Gastrocnemius medialis (tissue), 4 donors: ENCODE results near the gene ZNF79.

Experiments used
- CTCF ChIP-seq, 5 experiments: fragments of 450-650 bp in 3 of 5; fragments of 200-600 bp in 2 of 5; sonication (generic) in 2 of 5; IDR thresholded peaks in 4 of 5; conservative IDR thresholded peaks in 1 of 5; 1 replicate in 4 of 5; 2 replicates in 1 of 5; pipeline ENCODE4 v1.5.1; 2016 to 2019; ENCODE audit warnings: antibody characterized with exemption in 5 of 5, mild to moderate bottlenecking in 3 of 5, moderate library complexity in 3 of 5
- POLR2A ChIP-seq, 2 donors: fragments of 450-650 bp; IDR thresholded peaks; one replicate each; pipeline ENCODE4 v1.6.1; 2017; ENCODE audit warnings: antibody characterized with exemption in 2 of 2, mild to moderate bottlenecking in 2 of 2, moderate library complexity in 2 of 2

DNA sequence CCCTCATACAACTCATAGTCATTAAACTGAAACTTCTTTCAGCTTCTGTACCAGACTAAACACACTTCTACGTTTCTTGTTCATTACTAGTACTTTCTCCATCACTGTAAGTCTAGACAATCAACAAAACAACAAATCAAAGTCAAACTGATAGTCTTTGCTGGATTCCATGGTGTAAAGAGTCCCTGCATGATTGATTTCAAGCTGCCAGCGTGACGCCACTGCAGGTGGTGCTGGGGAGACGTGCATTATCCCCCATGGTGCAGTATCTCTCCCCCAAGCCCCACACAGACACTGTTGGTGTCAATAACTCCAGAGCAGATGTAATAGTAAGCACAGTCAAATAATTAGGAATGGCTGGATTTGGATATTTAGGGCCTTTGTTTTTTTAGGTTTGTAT lies 37.9 kb upstream of the ZNF79 start:
- TF ChIP-seq CTCF (IDR thresholded peaks at IDR 0.05 in 4 of 5, conservative IDR thresholded peaks at IDR 0.05 in 1 of 5) = no peak
- TF ChIP-seq POLR2A (IDR thresholded peaks at IDR 0.05) = no peak
